Astrocyte (in vitro differentiated cells and primary cell): ENCODE measurements around the gene ATN1. TPM values are rescaled to one million over a fixed set of nuclear protein-coding genes. Genes with fewer than 3 reads are reported as not detected.

Experiments
- DNase-seq: peaks from one replicate; pipeline ENCODE4 v3.0.0-alpha.2; 2010; ENCODE audit warnings: low read depth
- FAIRE-seq: peaks from 2 replicates; lab custom pipeline; 2011; peaks lifted over from hg19 to GRCh38; lab: Jason Lieb, UNC
- H2AFZ ChIP-seq: 2 replicates; pipeline ENCODE4 v1.6.0; 2012; ENCODE audit warnings: low read depth, low read length, inconsistent platforms
- H3K27ac ChIP-seq: 2 replicates; pipeline ENCODE4 v1.5.1; 2011; ENCODE audit warnings: low read depth, low read length, inconsistent platforms
- H3K27me3 ChIP-seq: 2 replicates; pipeline ENCODE4 v1.6.0; 2011; ENCODE audit warnings: low read length, inconsistent platforms; ENCODE audit not compliant: insufficient read depth
- H3K36me3 ChIP-seq: 2 replicates; pipeline ENCODE4 v1.5.1; 2011; ENCODE audit warnings: low read length, inconsistent platforms; ENCODE audit not compliant: insufficient read depth
- H3K4me1 ChIP-seq: 2 replicates; pipeline ENCODE4 v1.5.1; 2011; ENCODE audit warnings: low read length, inconsistent platforms; ENCODE audit not compliant: insufficient read depth
- H3K4me2 ChIP-seq: 2 replicates; pipeline ENCODE4 v1.6.0; 2012; ENCODE audit warnings: low read length, inconsistent platforms
- H3K4me3 ChIP-seq: 2 replicates; pipeline ENCODE4 v1.5.1; 2011; ENCODE audit warnings: low read depth, mild to moderate bottlenecking, low read length, inconsistent platforms; ENCODE audit not compliant: insufficient read depth
- H3K79me2 ChIP-seq: 2 replicates; pipeline ENCODE4 v1.6.0; 2012; ENCODE audit warnings: mild to moderate bottlenecking, low read length, inconsistent platforms; ENCODE audit not compliant: insufficient read depth
- H3K9ac ChIP-seq: 2 replicates; pipeline ENCODE4 v1.6.0; 2012; ENCODE audit warnings: mild to moderate bottlenecking, low read length, inconsistent platforms
- H3K9me3 ChIP-seq: 2 replicates; pipeline ENCODE4 v1.5.1; 2012; ENCODE audit warnings: low read depth, mild to moderate bottlenecking, low read length, inconsistent platforms; ENCODE audit not compliant: insufficient read depth
- H4K20me1 ChIP-seq: 2 replicates; pipeline ENCODE4 v1.6.0; 2012; ENCODE audit warnings: low read length, inconsistent platforms; ENCODE audit not compliant: insufficient read depth
- H3K27ac Mint-ChIP-seq: one replicate; pipeline ENCODE4 v1.8.0; 2021; ENCODE audit warnings: mild to moderate bottlenecking, mixed read lengths; ENCODE audit not compliant: unreplicated experiment
- H3K27me3 Mint-ChIP-seq: one replicate; pipeline ENCODE4 v1.8.0; 2021; ENCODE audit warnings: low read depth, mixed read lengths; ENCODE audit not compliant: unreplicated experiment
- H3K36me3 Mint-ChIP-seq: one replicate; pipeline ENCODE4 v1.8.0; 2021; ENCODE audit warnings: low read depth, mixed read lengths; ENCODE audit not compliant: unreplicated experiment
- H3K4me1 Mint-ChIP-seq: one replicate; pipeline ENCODE4 v1.8.0; 2021; ENCODE audit warnings: low read depth, mixed read lengths; ENCODE audit not compliant: unreplicated experiment
- H3K4me3 Mint-ChIP-seq: one replicate; pipeline ENCODE4 v1.8.0; 2021; ENCODE audit warnings: mild to moderate bottlenecking, moderate library complexity, mixed read lengths; ENCODE audit not compliant: unreplicated experiment
- H3K9me3 Mint-ChIP-seq: one replicate; pipeline ENCODE4 v1.8.0; 2021; ENCODE audit warnings: mild to moderate bottlenecking, mixed read lengths; ENCODE audit not compliant: unreplicated experiment
- CTCF ChIP-seq: IDR thresholded peaks from 2 replicates; pipeline ENCODE4 v1.5.1; 2011; ENCODE audit warnings: low read depth, mild to moderate bottlenecking, inconsistent platforms, low read length, moderate library complexity; ENCODE audit not compliant: insufficient read depth
- EZH2 ChIP-seq: IDR thresholded peaks from 2 replicates; pipeline ENCODE4 v1.6.1; 2012; ENCODE audit warnings: mild to moderate bottlenecking, low read length, inconsistent platforms; ENCODE audit not compliant: insufficient read depth
- total RNA-seq: library from RNA; stranded (reverse); gene quantifications from 2 replicates; pipeline ENCODE4 v1.2.1, GENCODE V29; 2021

Gene ATN1
- total RNA-seq, 1 donor from 2014 or later: 97.8 TPM

- Histone ChIP-seq H4K20me1 (no peaks in the 10 kb centered on the region), H3K27ac (no peak overlapping the region), H3K79me2 (no peaks in the 10 kb centered on the region), H3K9ac (no peak overlapping the region), H3K4me2 (peak overlapping the region; percentile 39), H3K9me3 (no peaks in the 10 kb centered on the region), H3K4me3 (no peak overlapping the region), H3K4me1 (peaks cover 19% of the 10 kb centered on the region), H2AFZ (peak overlapping the region; percentile 56), H3K27me3 (no peaks in the 10 kb centered on the region), H3K36me3 (no peaks in the 10 kb centered on the region)
- Mint-ChIP-seq H3K36me3 (peaks cover 2% of the 10 kb centered on the region), H3K27ac (no peak overlapping the region), H3K4me1 (peaks cover 19% of the 10 kb centered on the region), H3K4me3 (no peak overlapping the region), H3K27me3 (peaks cover 4% of the 10 kb centered on the region), H3K9me3 (no peaks in the 10 kb centered on the region)
- TF ChIP-seq EZH2 (no peak), CTCF (no peak)
- no peak for DNase-seq
- no peak for FAIRE-seq
These were observed 24.5 kb downstream of the ATN1 start for GRCh38 chr12:6952121-6952862.

- no peak for FAIRE-seq
These were observed 25.2 kb downstream of the ATN1 start for GRCh38 chr12:6952863-6953441.

More at GRCh38 chr12:6952863-6953441, 25.2 kb downstream of the ATN1 start:
- Histone ChIP-seq H3K4me3 (no peak overlapping the region), H3K79me2 (no peaks in the 10 kb centered on the region), H3K27me3 (no peaks in the 10 kb centered on the region), H3K27ac (no peak overlapping the region), H2AFZ (peak overlapping the region; percentile 56), H4K20me1 (no peaks in the 10 kb centered on the region), H3K4me1 (peaks cover 19% of the 10 kb centered on the region), H3K9ac (no peak overlapping the region), H3K4me2 (peak overlapping the region; percentile 42), H3K9me3 (no peaks in the 10 kb centered on the region), H3K36me3 (no peaks in the 10 kb centered on the region)
- TF ChIP-seq EZH2: no peak
- no peak for TF ChIP-seq CTCF
- no peak overlapping the region for H3K4me3 Mint-ChIP-seq
- H3K27ac Mint-ChIP-seq: peak overlapping the region; percentile 55
- no peak for DNase-seq
- H3K36me3 Mint-ChIP-seq: peaks cover 2% of the 10 kb centered on the region
- H3K9me3 Mint-ChIP-seq: no peaks in the 10 kb centered on the region
- H3K4me1 Mint-ChIP-seq: peaks cover 19% of the 10 kb centered on the region
- peaks cover 4% of the 10 kb centered on the region for H3K27me3 Mint-ChIP-seq
